HCT116 (cell line): ENCODE measurements around the gene RNF8. TPM values are rescaled to one million over a fixed set of nuclear protein-coding genes. Genes with fewer than 3 reads are reported as not detected.

Source experiments
- ATAC-seq: fragments of 200-7000 bp; cut with Tn5 transposase; 2 replicates; pipeline ENCODE4 v1.9.1; 2020; ENCODE audit warnings: mild to moderate bottlenecking, moderate library complexity
- BruUV-seq: library from RNA; stranded (reverse); fragments of 400-500 nt; replicated peaks from 2 replicates; lab custom pipeline; 2021; lab: Mats Ljungman, UMichigan
- CTCF ChIA-PET: fragments of 300-600 bp; sonication (Branson Sonifier 250); formaldehyde crosslinking; loops from one replicate; lab custom pipeline; 2021; ENCODE audit warnings: antibody characterized with exemption; lab: Charles Lee
- POLR2A ChIA-PET: fragments of 300-600, 350-600 bp; sonication (Branson Sonifier 250); formaldehyde crosslinking; loops from one replicate; lab custom pipeline; 2021; ENCODE audit warnings: antibody characterized with exemption; lab: Charles Lee
- RAD21 ChIA-PET, 2 experiments: fragments of 300-600 bp; sonication (Branson Sonifier 250); formaldehyde crosslinking; loops; one replicate each; lab custom pipeline; 2023; ENCODE audit warnings: low total read pairs in 2 of 2; ENCODE audit not compliant: uncharacterized antibody in 2 of 2, unreplicated experiment in 2 of 2, low non-redundant PET in 1 of 2; lab: Charles Lee
- DNase-seq: peaks from one replicate; pipeline ENCODE4 v3.0.0-alpha.2; 2010; ENCODE audit warnings: low read depth, low spot score
- H2AFZ ChIP-seq: fragments of 200-600 bp; shearing (Covaris generic), sonication (generic); 2 replicates; pipeline ENCODE4 v1.6.1; 2017; ENCODE audit warnings: low read depth, mixed run types, mixed read lengths, antibody characterized with exemption, low read length; ENCODE audit not compliant: poor library complexity, severe bottlenecking
- H3K27ac ChIP-seq: 2 replicates; pipeline ENCODE4 v1.5.1; 2012; ENCODE audit warnings: low read depth, low read length
- H3K27me3 ChIP-seq: fragments of 200-600 bp; sonication (generic); 2 replicates; pipeline ENCODE4 v1.6.1; 2016; ENCODE audit warnings: mixed run types, low read length, mixed read lengths; ENCODE audit not compliant: insufficient read depth
- H3K36me3 ChIP-seq, 2 experiments: fragments of 200-500 bp in 1 of 2; fragments of 200-600 bp in 1 of 2; sonication (Bioruptor generic) in 1 of 2; sonication (generic) in 1 of 2; 2 replicates each; pipeline versions ENCODE4 v1.5.1 to v1.6.1; 2014 to 2016; ENCODE audit warnings: low read length in 2 of 2, inconsistent platforms in 1 of 2, mixed read lengths in 1 of 2, mixed run types in 1 of 2; ENCODE audit not compliant: insufficient read depth in 2 of 2, control insufficient read depth in 1 of 2
- H3K4me1 ChIP-seq, 2 experiments: fragments of 200-600 bp in 1 of 2; sonication (generic) in 1 of 2; 2 replicates each; pipeline versions ENCODE4 v1.5.1 to v1.6.1; 2012 to 2017; ENCODE audit warnings: low read length in 2 of 2, inconsistent platforms in 1 of 2, mild to moderate bottlenecking in 1 of 2, mixed read lengths in 1 of 2, mixed run types in 1 of 2, moderate library complexity in 1 of 2; ENCODE audit not compliant: insufficient read depth in 2 of 2, control insufficient read depth in 1 of 2
- H3K4me2 ChIP-seq: fragments of 200-600 bp; sonication (generic); 2 replicates; pipeline ENCODE4 v1.6.1; 2017; ENCODE audit warnings: mixed run types, low read length, mixed read lengths
- H3K4me3 ChIP-seq, 2 experiments: fragments of 200-600 bp in 1 of 2; sonication (generic) in 1 of 2; replicated peaks in 1 of 2; 2 replicates each; pipeline ENCODE4 v1.5.1; 2011 to 2016; ENCODE audit warnings: low read length in 2 of 2, control low read depth in 1 of 2, low read depth in 1 of 2, mild to moderate bottlenecking in 1 of 2, mixed read lengths in 1 of 2, mixed run types in 1 of 2
- H3K79me2 ChIP-seq: fragments of 200-600 bp; sonication (generic); 2 replicates; pipeline ENCODE4 v1.6.1; 2017; ENCODE audit warnings: mild to moderate bottlenecking, mixed run types, low read length, moderate library complexity, mixed read lengths; ENCODE audit not compliant: insufficient read depth
- H3K9ac ChIP-seq: fragments of 200-600 bp; sonication (generic); 2 replicates; pipeline ENCODE4 v1.6.1; 2016; ENCODE audit warnings: low read length, mixed read lengths
- H3K9me2 ChIP-seq: fragments of 200-600 bp; sonication (generic), shearing (Covaris generic); 2 replicates; pipeline ENCODE4 v1.6.1; 2017; ENCODE audit warnings: mixed run types, mild to moderate bottlenecking, moderate library complexity; ENCODE audit not compliant: insufficient read depth
- H3K9me3 ChIP-seq, 2 experiments: fragments of 200-500 bp in 1 of 2; fragments of 200-600 bp in 1 of 2; sonication (Bioruptor generic) in 1 of 2; sonication (generic) in 1 of 2; 2 replicates each; pipeline ENCODE4 v1.6.1; 2014 to 2017; ENCODE audit warnings: low read length in 2 of 2, mixed read lengths in 2 of 2, inconsistent platforms in 1 of 2, low read depth in 1 of 2, mild to moderate bottlenecking in 1 of 2, mixed run types in 1 of 2, moderate library complexity in 1 of 2; ENCODE audit not compliant: control insufficient read depth in 1 of 2, insufficient read depth in 1 of 2
- H4K20me1 ChIP-seq: fragments of 200-600 bp; sonication (generic), shearing (Covaris generic); 2 replicates; pipeline ENCODE4 v1.6.1; 2017; ENCODE audit warnings: mixed run types, mild to moderate bottlenecking, moderate library complexity; ENCODE audit not compliant: insufficient read depth
- ATF3 ChIP-seq: IDR thresholded peaks from 2 replicates; pipeline ENCODE4 v1.6.1; 2012
- EZH2phosphoT487 ChIP-seq: fragments of 200-600 bp; IDR thresholded peaks from 2 replicates; pipeline ENCODE4 v1.6.1; 2018; ENCODE audit warnings: antibody characterized with exemption, borderline replicate concordance
- FOSL1 ChIP-seq: IDR thresholded peaks from 2 replicates; pipeline ENCODE4 v1.6.1; 2012; ENCODE audit warnings: low read depth
- JUND ChIP-seq: IDR thresholded peaks from 2 replicates; pipeline ENCODE4 v1.6.1; 2012
- MAX ChIP-seq: IDR thresholded peaks from 2 replicates; pipeline ENCODE4 v1.6.1; 2012
- RAD21 ChIP-seq: IDR thresholded peaks from 2 replicates; pipeline ENCODE4 v1.6.1; 2012; ENCODE audit warnings: low read depth, mild to moderate bottlenecking
- REST ChIP-seq: IDR thresholded peaks from 2 replicates; pipeline ENCODE4 v1.6.1; 2012; ENCODE audit warnings: low read depth
- YY1 ChIP-seq: IDR thresholded peaks from 2 replicates; pipeline ENCODE4 v1.6.1; 2011; ENCODE audit warnings: low read length, low read depth, moderate library complexity, mild to moderate bottlenecking; ENCODE audit not compliant: insufficient replicate concordance; ENCODE audit errors: extremely low read depth
- ZBTB33 ChIP-seq: IDR thresholded peaks from 2 replicates; pipeline ENCODE4 v1.6.1; 2011; ENCODE audit warnings: mild to moderate bottlenecking, low read length, moderate library complexity; ENCODE audit not compliant: insufficient replicate concordance; ENCODE audit errors: extremely low read depth
- ZFX ChIP-seq: fragments of 450-650 bp; IDR thresholded peaks from 2 replicates; pipeline ENCODE4 v1.6.1; 2017
- intact Hi-C: fragments of 100-400 bp; cut with micrococcal nuclease; formaldehyde crosslinking; loops from 2 replicates; pipeline ENCODE4 v1.10.0; 2022
- total RNA-seq: library from RNA; stranded (reverse); gene quantifications from one replicate; pipeline ENCODE4 v1.2.1, GENCODE V29; 2021; ENCODE audit not compliant: unreplicated experiment

The RNF8 gene
- total RNA-seq, 1 experiment from 2014 or later: 28.0 TPM

GRCh38 chr6:37417393-37417792 is 63.6 kb downstream of the RNF8 start:
- no TSS peak for BruUV-seq
- no peaks in the 10 kb centered on the region for H3K4me1 ChIP-seq
- H3K4me3 ChIP-seq: no peak overlapping the region
- ATAC-seq (no peak), DNase-seq (no peak)
- TF ChIP-seq FOSL1 (no peak), REST (no peak), YY1 (no peak), ZBTB33 (no peak), EZH2phosphoT487 (no peak), RAD21 (no peak), ZFX (no peak), MAX (no peak), ATF3 (no peak), JUND (no peak)
- intact Hi-C loops: no loop called here
- no peaks in the 10 kb centered on the region for H3K27me3 ChIP-seq
- H3K79me2 ChIP-seq: no peaks in the 10 kb centered on the region
- H3K4me2 ChIP-seq: no peak overlapping the region
- H4K20me1 ChIP-seq: no peaks in the 10 kb centered on the region
- H3K9ac ChIP-seq: no peak overlapping the region
- H2AFZ ChIP-seq: no peak overlapping the region
- ChIA-PET CTCF (no interaction called here), POLR2A (no interaction called here), RAD21 (no interaction called here)
- H3K27ac ChIP-seq: no peak overlapping the region
- H3K9me2 ChIP-seq: no peaks in the 10 kb centered on the region
- no peaks in the 10 kb centered on the region for H3K36me3 ChIP-seq
- H3K9me3 ChIP-seq: peaks cover 0 to 6% of the 10 kb centered on the region in 2 experiments; a peak in 1 of 4 replicates
